Body of pancreas (tissue), 4 donors: Measurements from ENCODE around the gene GSE1.

Source experiments
- CTCF ChIP-seq, 7 experiments: fragments of 450-650 bp in 4 of 7; fragments of 200-600 bp in 3 of 7; sonication (generic) in 3 of 7; IDR thresholded peaks; one replicate each; pipeline ENCODE4 v1.5.1; 2016 to 2019; ENCODE audit warnings: antibody characterized with exemption in 7 of 7
- POLR2A ChIP-seq, 3 donors: fragments of 450-650 bp; IDR thresholded peaks; one replicate each; pipeline ENCODE4 v1.6.1; 2016; ENCODE audit warnings: antibody characterized with exemption in 3 of 3, mild to moderate bottlenecking in 2 of 3

DNA sequence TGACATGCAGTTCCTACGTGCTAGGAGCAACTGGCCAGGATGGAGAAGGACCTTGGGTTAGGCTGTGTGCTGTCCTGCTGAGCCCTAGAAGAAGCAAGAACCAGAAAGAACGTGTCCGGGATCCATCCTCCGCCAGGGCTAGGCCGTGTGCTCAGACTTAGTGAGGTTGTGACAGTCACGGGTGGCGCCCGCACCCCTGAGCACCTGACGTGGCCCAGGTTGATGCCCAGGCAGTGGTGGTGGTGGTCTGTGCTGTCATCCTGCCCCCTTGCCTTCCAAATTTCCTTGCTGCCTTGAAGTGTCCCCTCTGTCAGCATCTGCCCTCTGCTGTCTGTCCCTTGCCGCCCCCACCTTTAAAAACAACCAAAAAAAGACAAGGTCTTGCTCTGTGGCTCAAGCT lies 4.2 kb upstream of the GSE1 start:
- TF ChIP-seq CTCF (IDR thresholded peaks at IDR 0.05) (no peak), POLR2A (IDR thresholded peaks at IDR 0.05) (no peak)
